Endothelial cell (in vitro differentiated cells): ENCODE measurements around the gene RESF1. TPM values are rescaled to one million over a fixed set of nuclear protein-coding genes. Genes with fewer than 3 reads are reported as not detected.
A peak's percentile ranks its signal among the peaks of the same experiment; 100 is the strongest.

ENCODE experiments used
- DNase-seq: peaks from one replicate; pipeline ENCODE4 v3.0.0; 2021; ENCODE audit warnings: low spot score
- H3K27ac Mint-ChIP-seq: one replicate; pipeline ENCODE4 v1.8.0; 2021; ENCODE audit warnings: mixed read lengths, inconsistent platforms; ENCODE audit not compliant: unreplicated experiment
- H3K27me3 Mint-ChIP-seq: one replicate; pipeline ENCODE4 v1.8.0; 2021; ENCODE audit warnings: mild to moderate bottlenecking, moderate library complexity, mixed read lengths, inconsistent platforms; ENCODE audit not compliant: unreplicated experiment
- H3K36me3 Mint-ChIP-seq: one replicate; pipeline ENCODE4 v1.8.0; 2021; ENCODE audit warnings: mild to moderate bottlenecking, low read depth, mixed read lengths, inconsistent platforms; ENCODE audit not compliant: unreplicated experiment
- H3K4me1 Mint-ChIP-seq: one replicate; pipeline ENCODE4 v1.8.0; 2021; ENCODE audit warnings: mild to moderate bottlenecking, mixed read lengths, inconsistent platforms; ENCODE audit not compliant: unreplicated experiment
- H3K4me3 Mint-ChIP-seq: one replicate; pipeline ENCODE4 v1.8.0; 2021; ENCODE audit warnings: mild to moderate bottlenecking, mixed read lengths, inconsistent platforms; ENCODE audit not compliant: unreplicated experiment
- H3K9me3 Mint-ChIP-seq: one replicate; pipeline ENCODE4 v1.8.0; 2021; ENCODE audit warnings: mixed read lengths, inconsistent platforms; ENCODE audit not compliant: unreplicated experiment
- total RNA-seq: library from RNA; stranded (reverse); fragmentation: NEBNext Ultra II Directional; extraction: Animal tissue kit (Norgen Biotek cat#: 25700); gene quantifications from one replicate; pipeline ENCODE4 v1.2.1, GENCODE V29; 2021; ENCODE audit not compliant: unreplicated experiment
- TF ChIP-seq, protein P1 (sequence below): fragments of 200-600 bp; sonication (generic); IDR thresholded peaks from one replicate; pipeline ENCODE4 v1.5.0; 2021; ENCODE audit warnings: antibody characterized with exemption; ENCODE audit not compliant: unreplicated experiment

Gene RESF1
- total RNA-seq, 1 donor from 2014 or later, result 104 TPM

GRCh38 chr12:31966558-31967205 lies 7.5 kb downstream of the RESF1 start:
- Mint-ChIP-seq H3K4me3 (no peak overlapping the region), H3K27me3 (peaks cover 1% of the 10 kb centered on the region), H3K4me1 (peaks cover 15% of the 10 kb centered on the region), H3K36me3 (peaks cover 59% of the 10 kb centered on the region), H3K27ac (peak overlapping the region; percentile 25), H3K9me3 (no peaks in the 10 kb centered on the region)
- DNase-seq, result no peak
- TF ChIP-seq, protein P1, sequence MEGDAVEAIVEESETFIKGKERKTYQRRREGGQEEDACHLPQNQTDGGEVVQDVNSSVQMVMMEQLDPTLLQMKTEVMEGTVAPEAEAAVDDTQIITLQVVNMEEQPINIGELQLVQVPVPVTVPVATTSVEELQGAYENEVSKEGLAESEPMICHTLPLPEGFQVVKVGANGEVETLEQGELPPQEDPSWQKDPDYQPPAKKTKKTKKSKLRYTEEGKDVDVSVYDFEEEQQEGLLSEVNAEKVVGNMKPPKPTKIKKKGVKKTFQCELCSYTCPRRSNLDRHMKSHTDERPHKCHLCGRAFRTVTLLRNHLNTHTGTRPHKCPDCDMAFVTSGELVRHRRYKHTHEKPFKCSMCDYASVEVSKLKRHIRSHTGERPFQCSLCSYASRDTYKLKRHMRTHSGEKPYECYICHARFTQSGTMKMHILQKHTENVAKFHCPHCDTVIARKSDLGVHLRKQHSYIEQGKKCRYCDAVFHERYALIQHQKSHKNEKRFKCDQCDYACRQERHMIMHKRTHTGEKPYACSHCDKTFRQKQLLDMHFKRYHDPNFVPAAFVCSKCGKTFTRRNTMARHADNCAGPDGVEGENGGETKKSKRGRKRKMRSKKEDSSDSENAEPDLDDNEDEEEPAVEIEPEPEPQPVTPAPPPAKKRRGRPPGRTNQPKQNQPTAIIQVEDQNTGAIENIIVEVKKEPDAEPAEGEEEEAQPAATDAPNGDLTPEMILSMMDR, result no peak

DNA sequence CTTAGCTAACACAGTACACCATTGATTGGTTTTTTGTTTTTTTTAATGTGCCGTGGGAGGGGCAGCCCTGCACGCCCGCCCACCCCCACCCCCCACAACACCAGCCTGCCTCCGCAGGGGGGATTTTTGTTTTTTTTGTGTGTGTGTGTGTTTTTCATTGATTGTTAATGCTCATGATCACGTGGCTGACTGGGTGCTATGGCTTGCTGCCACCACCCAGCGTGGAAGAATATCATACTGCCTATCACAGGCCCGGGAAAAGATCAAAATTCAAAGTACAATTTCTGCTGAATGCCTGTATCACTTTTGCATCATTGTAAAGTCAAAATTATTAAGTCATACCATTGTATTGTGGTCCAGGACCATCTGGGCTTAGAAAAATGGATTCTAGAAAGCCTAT lies 8.3 kb downstream of the RESF1 start:
- Mint-ChIP-seq H3K4me3 (no peak overlapping the region), H3K4me1 (peaks cover 8% of the 10 kb centered on the region), H3K9me3 (no peaks in the 10 kb centered on the region), H3K36me3 (peaks cover 60% of the 10 kb centered on the region), H3K27me3 (peaks cover 1% of the 10 kb centered on the region), H3K27ac (no peak overlapping the region)
- no peak for DNase-seq
- TF ChIP-seq, protein P1, result no peak

GRCh38 chr12:31970199-31970598 lies 11.0 kb downstream of the RESF1 start:
- H3K27me3 Mint-ChIP-seq, result no peaks in the 10 kb centered on the region
- H3K4me1 Mint-ChIP-seq, result no peaks in the 10 kb centered on the region
- TF ChIP-seq, protein P1, result no peak
- H3K9me3 Mint-ChIP-seq, result no peaks in the 10 kb centered on the region
- no peak overlapping the region for H3K27ac Mint-ChIP-seq
- peaks cover 61% of the 10 kb centered on the region for H3K36me3 Mint-ChIP-seq
- peak overlapping the region; percentile 84 for H3K4me3 Mint-ChIP-seq
- no peak for DNase-seq

DNA sequence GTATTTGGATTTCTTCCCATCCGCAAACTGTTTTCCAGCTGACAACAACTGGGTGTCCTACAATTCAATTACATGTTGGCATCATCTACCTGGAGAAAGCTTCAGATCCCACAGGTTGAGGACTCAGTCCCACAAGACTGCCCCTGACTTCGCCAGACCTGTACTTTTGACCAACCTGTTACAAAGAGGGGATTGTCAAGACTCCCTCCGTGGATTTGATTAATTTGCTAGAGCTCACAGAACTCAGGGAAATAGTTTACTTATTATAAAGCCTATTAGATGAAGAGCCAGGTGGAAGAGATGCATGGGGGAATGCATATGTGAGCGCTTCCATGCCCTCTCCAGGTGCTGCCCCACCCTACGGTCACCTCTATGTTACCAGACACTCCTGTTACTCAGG lies 14.6 kb downstream of the RESF1 start:
- Mint-ChIP-seq H3K9me3 (no peaks in the 10 kb centered on the region), H3K27ac (no peak overlapping the region), H3K4me1 (no peaks in the 10 kb centered on the region), H3K27me3 (no peaks in the 10 kb centered on the region), H3K36me3 (peaks cover 71% of the 10 kb centered on the region), H3K4me3 (peak overlapping the region; percentile 73)
- TF ChIP-seq, protein P1, result no peak
- no peak for DNase-seq

DNA sequence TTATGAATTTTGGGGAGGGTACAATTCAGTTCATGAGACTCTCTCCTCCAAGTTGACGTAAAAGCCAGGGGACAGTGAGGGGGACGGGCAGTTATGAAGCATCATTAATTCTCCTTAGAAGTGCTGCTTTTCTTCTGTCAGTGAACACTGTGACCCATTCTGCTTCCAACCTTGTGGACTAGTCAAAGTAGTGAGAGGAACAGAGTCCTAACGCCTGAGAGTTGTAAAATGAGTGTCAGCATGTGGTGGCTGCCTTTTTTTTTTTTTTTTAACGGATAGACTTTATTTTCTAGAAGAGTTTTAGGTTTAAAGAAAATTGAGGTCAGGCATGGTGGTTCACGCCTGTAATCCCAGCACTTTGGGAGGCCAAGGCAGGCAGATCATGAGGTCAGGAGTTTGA lies 15.5 kb downstream of the RESF1 start:
- H3K27me3 Mint-ChIP-seq, result no peaks in the 10 kb centered on the region
- no peaks in the 10 kb centered on the region for H3K9me3 Mint-ChIP-seq
- TF ChIP-seq, protein P1, result no peak
- no peak overlapping the region for H3K4me3 Mint-ChIP-seq
- H3K4me1 Mint-ChIP-seq, result no peaks in the 10 kb centered on the region
- DNase-seq, result no peak
- peaks cover 77% of the 10 kb centered on the region for H3K36me3 Mint-ChIP-seq
- H3K27ac Mint-ChIP-seq, result no peak overlapping the region
